HCT116 (cell line): ENCODE measurements around the gene ADCY6.

Source experiments
- EGR1 ChIP-seq: IDR thresholded peaks from 2 replicates; pipeline ENCODE4 v1.6.1; 2012; ENCODE audit warnings: low read depth
- ELF1 ChIP-seq: IDR thresholded peaks from 2 replicates; pipeline ENCODE4 v1.6.1; 2012; ENCODE audit warnings: low read depth, borderline replicate concordance
- EZH2phosphoT487 ChIP-seq: fragments of 200-600 bp; IDR thresholded peaks from 2 replicates; pipeline ENCODE4 v1.6.1; 2018; ENCODE audit warnings: antibody characterized with exemption, borderline replicate concordance
- TCF7L2 ChIP-seq: IDR thresholded peaks from 2 replicates; pipeline ENCODE4 v1.7.0; 2011; ENCODE audit warnings: borderline replicate concordance, inconsistent platforms; ENCODE audit not compliant: insufficient read depth, insufficient read length; ENCODE audit errors: extremely low read depth
- YY1 ChIP-seq: IDR thresholded peaks from 2 replicates; pipeline ENCODE4 v1.6.1; 2011; ENCODE audit warnings: low read length, low read depth, moderate library complexity, mild to moderate bottlenecking; ENCODE audit not compliant: insufficient replicate concordance; ENCODE audit errors: extremely low read depth
- ZFX ChIP-seq: fragments of 450-650 bp; IDR thresholded peaks from 2 replicates; pipeline ENCODE4 v1.6.1; 2017
- ZNF274 ChIP-seq: fragments of 200-500 bp; sonication (Bioruptor generic); IDR thresholded peaks from 2 replicates; pipeline ENCODE4 v1.6.1; 2014; ENCODE audit warnings: mild to moderate bottlenecking, low read depth, low read length, inconsistent platforms
- TF ChIP-seq, protein P1 (sequence below), 3 experiments: fragments of 200-600 bp in 1 of 3; sonication (generic) in 1 of 3; IDR thresholded peaks in 2 of 3; conservative IDR thresholded peaks in 1 of 3; 2 replicates each; pipeline ENCODE4 v1.5.1; 2012 to 2017; ENCODE audit warnings: low read depth in 2 of 3, low read length in 2 of 3, antibody characterized with exemption in 1 of 3, borderline replicate concordance in 1 of 3, control low read depth in 1 of 3, mild to moderate bottlenecking in 1 of 3, mixed read lengths in 1 of 3, mixed run types in 1 of 3, moderate library complexity in 1 of 3; ENCODE audit not compliant: insufficient read depth in 1 of 3
- TF ChIP-seq, protein P2 (sequence below): IDR thresholded peaks from 2 replicates; pipeline ENCODE4 v1.6.1; 2012

DNA sequence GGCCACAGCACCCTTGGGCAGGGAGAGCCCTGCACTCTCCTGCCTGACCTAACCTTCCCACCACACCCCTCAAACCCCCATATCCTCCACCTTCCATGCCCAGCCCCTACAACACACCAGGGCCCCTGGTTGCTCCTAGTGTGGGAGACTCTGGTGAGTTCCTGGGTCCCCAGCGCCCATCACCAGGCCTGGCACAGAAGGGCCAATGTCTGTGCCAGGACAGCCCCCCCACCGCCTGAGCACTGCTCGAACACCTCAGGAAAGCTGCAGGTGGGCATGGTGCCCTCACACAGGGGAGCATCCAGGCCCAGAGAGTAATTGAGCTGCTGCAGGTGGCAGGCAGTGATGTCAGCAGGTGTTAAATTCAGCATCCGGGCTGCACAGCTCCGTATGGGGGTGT, 15.2 kb downstream of the ADCY6 start:
- TF ChIP-seq, protein P1, sequence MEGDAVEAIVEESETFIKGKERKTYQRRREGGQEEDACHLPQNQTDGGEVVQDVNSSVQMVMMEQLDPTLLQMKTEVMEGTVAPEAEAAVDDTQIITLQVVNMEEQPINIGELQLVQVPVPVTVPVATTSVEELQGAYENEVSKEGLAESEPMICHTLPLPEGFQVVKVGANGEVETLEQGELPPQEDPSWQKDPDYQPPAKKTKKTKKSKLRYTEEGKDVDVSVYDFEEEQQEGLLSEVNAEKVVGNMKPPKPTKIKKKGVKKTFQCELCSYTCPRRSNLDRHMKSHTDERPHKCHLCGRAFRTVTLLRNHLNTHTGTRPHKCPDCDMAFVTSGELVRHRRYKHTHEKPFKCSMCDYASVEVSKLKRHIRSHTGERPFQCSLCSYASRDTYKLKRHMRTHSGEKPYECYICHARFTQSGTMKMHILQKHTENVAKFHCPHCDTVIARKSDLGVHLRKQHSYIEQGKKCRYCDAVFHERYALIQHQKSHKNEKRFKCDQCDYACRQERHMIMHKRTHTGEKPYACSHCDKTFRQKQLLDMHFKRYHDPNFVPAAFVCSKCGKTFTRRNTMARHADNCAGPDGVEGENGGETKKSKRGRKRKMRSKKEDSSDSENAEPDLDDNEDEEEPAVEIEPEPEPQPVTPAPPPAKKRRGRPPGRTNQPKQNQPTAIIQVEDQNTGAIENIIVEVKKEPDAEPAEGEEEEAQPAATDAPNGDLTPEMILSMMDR (IDR thresholded peaks at IDR 0.05 in 2 of 3, conservative IDR thresholded peaks at IDR 0.05 in 1 of 3; ENCODE audit: borderline replicate concordance in 1 of 3, insufficient read depth in 1 of 3, low read depth in 2 of 3, low read length in 2 of 3): no peak
- TF ChIP-seq ZFX (no peak), EZH2phosphoT487 (no peak), YY1 (no peak), ELF1 (no peak), ZNF274 (no peak), TCF7L2 (no peak), EGR1 (no peak)
- TF ChIP-seq, protein P2, sequence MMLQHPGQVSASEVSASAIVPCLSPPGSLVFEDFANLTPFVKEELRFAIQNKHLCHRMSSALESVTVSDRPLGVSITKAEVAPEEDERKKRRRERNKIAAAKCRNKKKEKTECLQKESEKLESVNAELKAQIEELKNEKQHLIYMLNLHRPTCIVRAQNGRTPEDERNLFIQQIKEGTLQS: no peak
